SU-DHL-6 (cell line): ENCODE measurements around the gene POLN.

Experiments used
- H2AFZ ChIP-seq: fragments of 200-600 bp; sonication (generic); 2 replicates; pipeline ENCODE4 v1.6.1; 2014; ENCODE audit warnings: low read depth, mild to moderate bottlenecking, moderate library complexity, mixed read lengths, antibody characterized with exemption, low read length; ENCODE audit not compliant: severe bottlenecking
- H3F3A ChIP-seq: fragments of 200-600 bp; shearing (Covaris generic); 2 replicates; pipeline ENCODE4 v1.6.0; 2016; ENCODE audit warnings: antibody characterized with exemption, mild to moderate bottlenecking; ENCODE audit not compliant: insufficient read depth
- H3K27ac ChIP-seq: fragments of 200-600 bp; sonication (generic); 2 replicates; pipeline ENCODE4 v1.5.1; 2016; ENCODE audit warnings: low read depth, mild to moderate bottlenecking, low read length, moderate library complexity, mixed read lengths
- H3K27me3 ChIP-seq: fragments of 200-600 bp; sonication (generic), shearing (Covaris generic); 2 replicates; pipeline ENCODE4 v1.6.0; 2014; ENCODE audit warnings: mild to moderate bottlenecking, low read length
- H3K36me3 ChIP-seq: fragments of 200-600 bp; sonication (generic); 2 replicates; pipeline ENCODE4 v1.6.1; 2014; ENCODE audit warnings: mild to moderate bottlenecking, low read length, mixed read lengths
- H3K4me2 ChIP-seq: fragments of 300-600, 200-600 bp; shearing (Covaris generic), sonication (generic); 2 replicates; pipeline ENCODE4 v1.6.0; 2014; ENCODE audit warnings: low read length, low read depth, mild to moderate bottlenecking; ENCODE audit not compliant: poor library complexity, severe bottlenecking
- H3K4me3 ChIP-seq: fragments of 200-600 bp; sonication (generic); 2 replicates; pipeline ENCODE4 v1.5.1; 2014; ENCODE audit warnings: antibody characterized with exemption, low read length, mild to moderate bottlenecking, mixed read lengths; ENCODE audit not compliant: insufficient read depth, poor library complexity, severe bottlenecking
- H3K79me2 ChIP-seq: fragments of 200-600 bp; sonication (generic); 2 replicates; pipeline ENCODE4 v1.6.1; 2014; ENCODE audit warnings: mild to moderate bottlenecking, low read length, moderate library complexity; ENCODE audit not compliant: insufficient read depth
- H3K9ac ChIP-seq: fragments of 200-600 bp; sonication (generic); 2 replicates; pipeline ENCODE4 v1.7.0; 2014; ENCODE audit warnings: mild to moderate bottlenecking, low read length
- H3K9me2 ChIP-seq: fragments of 200-600 bp; sonication (generic); replicated peaks from 2 replicates; pipeline ENCODE4 v1.6.1; 2014; ENCODE audit warnings: low read length; ENCODE audit not compliant: insufficient read depth
- H3K9me3 ChIP-seq: fragments of 200-600 bp; sonication (generic); 2 replicates; pipeline ENCODE4 v1.6.1; 2014; ENCODE audit warnings: low read length, mixed read lengths; ENCODE audit not compliant: insufficient read depth
- H4K20me1 ChIP-seq: fragments of 200-600 bp; sonication (generic); 2 replicates; pipeline ENCODE4 v1.6.1; 2014; ENCODE audit warnings: low read depth, mild to moderate bottlenecking, antibody characterized with exemption, low read length, moderate library complexity, mixed read lengths
- EZH2phosphoT487 ChIP-seq: fragments of 200-600 bp; sonication (generic), shearing (Covaris generic); conservative IDR thresholded peaks from 2 replicates; pipeline ENCODE4 v1.6.1; 2018; ENCODE audit warnings: mild to moderate bottlenecking, antibody characterized with exemption, low read length, moderate library complexity, mixed read lengths
- TF ChIP-seq, protein P1 (sequence below): fragments of 200-600 bp; sonication (generic); IDR thresholded peaks from one replicate; pipeline ENCODE4 v1.5.1; 2017; ENCODE audit warnings: antibody characterized with exemption, mild to moderate bottlenecking, low read length, moderate library complexity; ENCODE audit not compliant: insufficient read depth, poor library complexity, severe bottlenecking

The POLN gene

DNA sequence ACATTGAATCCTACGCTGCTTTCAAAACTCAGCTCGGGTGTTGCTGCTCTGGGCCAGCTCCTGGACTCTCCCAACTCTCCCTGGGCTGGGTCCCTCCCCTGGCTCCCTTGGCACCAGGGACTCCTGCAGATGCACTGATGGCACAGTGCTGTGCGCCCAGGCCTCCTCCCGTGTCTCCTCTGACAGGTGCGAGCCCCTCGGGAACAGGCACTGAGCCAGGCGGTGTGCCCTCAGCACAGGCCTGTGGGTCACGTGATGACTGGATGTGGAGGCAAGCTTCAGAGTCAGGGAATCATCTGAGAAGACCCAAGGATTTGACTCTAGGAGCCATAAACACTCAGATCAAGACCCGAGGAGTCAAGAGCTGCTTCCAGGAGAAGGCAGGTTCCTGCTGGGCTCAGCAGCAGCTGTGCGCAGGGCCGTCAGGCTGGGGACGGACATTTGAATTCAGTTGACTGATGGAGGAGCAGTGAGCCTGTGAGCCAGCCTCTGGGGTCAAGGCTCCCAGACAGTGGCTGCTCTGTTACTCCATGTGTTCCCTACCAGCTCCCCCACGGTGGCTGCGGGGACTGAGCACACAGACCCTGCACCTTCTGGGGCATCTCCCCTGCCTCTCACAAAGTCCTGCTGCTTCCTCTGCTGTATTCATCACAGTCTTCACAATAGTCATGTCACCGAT is 149.8 kb downstream of the POLN start:
- no peak overlapping the region for H3K4me2 ChIP-seq
- no peak overlapping the region for H2AFZ ChIP-seq
- no peak overlapping the region for H3K4me3 ChIP-seq
- H3K79me2 ChIP-seq = no peaks in the 10 kb centered on the region
- no peaks in the 10 kb centered on the region for H3K27me3 ChIP-seq
- H3K36me3 ChIP-seq = no peaks in the 10 kb centered on the region
- no peaks in the 10 kb centered on the region for H4K20me1 ChIP-seq
- no peak overlapping the region for H3K27ac ChIP-seq
- H3K9me3 ChIP-seq = 0 out of 2 replicates have a peak, but pooled peaks cover 11% of the 10 kb centered on the region
- no peak for TF ChIP-seq EZH2phosphoT487
- TF ChIP-seq, protein P1, sequence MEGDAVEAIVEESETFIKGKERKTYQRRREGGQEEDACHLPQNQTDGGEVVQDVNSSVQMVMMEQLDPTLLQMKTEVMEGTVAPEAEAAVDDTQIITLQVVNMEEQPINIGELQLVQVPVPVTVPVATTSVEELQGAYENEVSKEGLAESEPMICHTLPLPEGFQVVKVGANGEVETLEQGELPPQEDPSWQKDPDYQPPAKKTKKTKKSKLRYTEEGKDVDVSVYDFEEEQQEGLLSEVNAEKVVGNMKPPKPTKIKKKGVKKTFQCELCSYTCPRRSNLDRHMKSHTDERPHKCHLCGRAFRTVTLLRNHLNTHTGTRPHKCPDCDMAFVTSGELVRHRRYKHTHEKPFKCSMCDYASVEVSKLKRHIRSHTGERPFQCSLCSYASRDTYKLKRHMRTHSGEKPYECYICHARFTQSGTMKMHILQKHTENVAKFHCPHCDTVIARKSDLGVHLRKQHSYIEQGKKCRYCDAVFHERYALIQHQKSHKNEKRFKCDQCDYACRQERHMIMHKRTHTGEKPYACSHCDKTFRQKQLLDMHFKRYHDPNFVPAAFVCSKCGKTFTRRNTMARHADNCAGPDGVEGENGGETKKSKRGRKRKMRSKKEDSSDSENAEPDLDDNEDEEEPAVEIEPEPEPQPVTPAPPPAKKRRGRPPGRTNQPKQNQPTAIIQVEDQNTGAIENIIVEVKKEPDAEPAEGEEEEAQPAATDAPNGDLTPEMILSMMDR = no peak
- no peaks in the 10 kb centered on the region for H3F3A ChIP-seq
- no peak overlapping the region for H3K9ac ChIP-seq
- H3K9me2 ChIP-seq = no peaks in the 10 kb centered on the region

GRCh38 chr4:2090642-2091041 is 151.3 kb downstream of the POLN start:
- Histone ChIP-seq H3K4me2 (no peak overlapping the region), H3F3A (no peaks in the 10 kb centered on the region), H2AFZ (no peak overlapping the region), H3K79me2 (no peaks in the 10 kb centered on the region), H3K9me3 (no peaks in the 10 kb centered on the region), H3K27me3 (no peaks in the 10 kb centered on the region), H3K4me3 (no peak overlapping the region), H3K36me3 (no peaks in the 10 kb centered on the region), H3K9ac (no peak overlapping the region), H3K9me2 (no peaks in the 10 kb centered on the region), H3K27ac (no peak overlapping the region), H4K20me1 (no peaks in the 10 kb centered on the region)
- TF ChIP-seq EZH2phosphoT487 = no peak
- TF ChIP-seq, protein P1 = no peak

DNA sequence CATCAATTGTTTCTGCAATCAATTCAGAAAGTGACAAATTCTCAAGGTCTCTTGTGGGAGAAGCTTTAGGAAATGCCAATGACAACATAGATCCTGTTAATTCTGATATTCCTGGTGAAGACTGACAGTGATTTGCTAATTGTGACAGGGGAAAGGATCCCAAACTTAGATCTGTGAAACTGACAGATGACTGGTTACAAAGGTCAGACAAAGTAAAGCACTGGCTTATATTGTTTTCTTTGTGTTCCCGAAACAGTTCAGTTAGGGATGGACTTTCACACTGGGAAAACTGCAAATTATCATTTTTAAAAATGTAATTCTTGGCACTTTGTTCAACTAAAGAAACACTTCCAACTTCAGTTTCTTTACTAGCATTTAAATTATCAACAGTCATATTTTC is 152.7 kb downstream of the POLN start:
- H3K9ac ChIP-seq = no peak overlapping the region
- H3F3A ChIP-seq = no peaks in the 10 kb centered on the region
- no peak overlapping the region for H3K27ac ChIP-seq
- no peaks in the 10 kb centered on the region for H3K79me2 ChIP-seq
- no peaks in the 10 kb centered on the region for H3K9me3 ChIP-seq
- H3K9me2 ChIP-seq = no peaks in the 10 kb centered on the region
- no peaks in the 10 kb centered on the region for H3K36me3 ChIP-seq
- H2AFZ ChIP-seq = no peak overlapping the region
- no peaks in the 10 kb centered on the region for H4K20me1 ChIP-seq
- no peak overlapping the region for H3K4me3 ChIP-seq
- TF ChIP-seq, protein P1 = no peak
- no peak for TF ChIP-seq EZH2phosphoT487
- H3K4me2 ChIP-seq = no peak overlapping the region
- H3K27me3 ChIP-seq = no peaks in the 10 kb centered on the region
